B cell (primary cell): ENCODE data around the gene ADAMTS12. TPM values are rescaled to one million over a fixed set of nuclear protein-coding genes. Genes with fewer than 3 reads are reported as not detected.
"Not testable (repeated sequence)": the region's sequence is repeated elsewhere in the genome, so short reads cannot be mapped to it uniquely, and the experiment has no call there.

Experiments used
- ATAC-seq: fragments of 200-7000 bp; cut with Tn5 transposase; one replicate; pipeline ENCODE4 v1.10.0; 2021; ENCODE audit warnings: low read depth, mild to moderate bottlenecking, moderate number of reproducible peaks, moderate library complexity
- CTCF ChIA-PET: fragments of 350-600 bp; sonication (Branson Sonifier 250); formaldehyde crosslinking; loops from one replicate; lab custom pipeline; 2021; ENCODE audit warnings: antibody characterized with exemption, inconsistent platforms; lab: Charles Lee
- POLR2A ChIA-PET: fragments of 350-600 bp; sonication (Branson Sonifier 250); formaldehyde crosslinking; loops from one replicate; lab custom pipeline; 2021; ENCODE audit warnings: antibody characterized with exemption; lab: Charles Lee
- DNase-seq: peaks from one replicate; pipeline ENCODE4 v3.0.0; 2013
- H2AFZ ChIP-seq: 2 replicates; pipeline ENCODE4 v1.6.1; 2012; ENCODE audit warnings: mild to moderate bottlenecking, low read depth, low read length; ENCODE audit not compliant: insufficient read depth, poor library complexity, severe bottlenecking
- H3K27ac ChIP-seq, 2 donors: 1 replicate in 1 of 2; 2 replicates in 1 of 2; pipeline ENCODE4 v1.5.1; 2012 to 2013; ENCODE audit warnings: low read length in 2 of 2, mild to moderate bottlenecking in 2 of 2, moderate library complexity in 1 of 2
- H3K27me3 ChIP-seq, 4 experiments: fragments of 200-600 bp in 1 of 4; sonication (generic) in 1 of 4; replicated peaks in 1 of 4; 1 replicate in 2 of 4; 2 replicates in 2 of 4; pipeline versions ENCODE4 v1.6.1 to v1.7.0; 2013 to 2016; ENCODE audit warnings: low read length in 3 of 4, mild to moderate bottlenecking in 2 of 4, mixed read lengths in 1 of 4, moderate library complexity in 1 of 4; ENCODE audit not compliant: insufficient read depth in 4 of 4, control insufficient read depth in 3 of 4; ENCODE audit errors: control extremely low read depth in 1 of 4
- H3K36me3 ChIP-seq, 2 experiments: replicated peaks in 1 of 2; 1 replicate in 1 of 2; 2 replicates in 1 of 2; pipeline versions ENCODE4 v1.6.1 to v1.7.1; 2013; ENCODE audit warnings: low read length in 1 of 2; ENCODE audit not compliant: insufficient read depth in 2 of 2, control insufficient read depth in 1 of 2; ENCODE audit errors: control extremely low read depth in 1 of 2, extremely low read depth in 1 of 2
- H3K4me1 ChIP-seq, 2 donors: fragments of 200-600 bp in 1 of 2; sonication (generic) in 1 of 2; 1 replicate in 1 of 2; 2 replicates in 1 of 2; pipeline versions ENCODE4 v1.5.1 to v1.6.1; 2013 to 2017; ENCODE audit warnings: low read length in 2 of 2; ENCODE audit not compliant: control insufficient read depth in 2 of 2, insufficient read depth in 2 of 2
- H3K4me2 ChIP-seq: replicated peaks from 2 replicates; pipeline ENCODE3; 2012; ENCODE audit warnings: mild to moderate bottlenecking, low read depth, low read length; ENCODE audit not compliant: poor library complexity, severe bottlenecking
- H3K4me3 ChIP-seq, 5 experiments: fragments of 200-600 bp in 1 of 5; sonication (generic) in 1 of 5; 1 replicate in 3 of 5; 2 replicates in 2 of 5; pipeline versions ENCODE4 v1.5.1 to v1.7.0; 2011 to 2016; ENCODE audit warnings: low read length in 4 of 5, mild to moderate bottlenecking in 4 of 5, low read depth in 2 of 5, control low read depth in 1 of 5, moderate library complexity in 1 of 5; ENCODE audit not compliant: insufficient read depth in 1 of 5; ENCODE audit errors: control extremely low read depth in 1 of 5, extremely low read depth in 1 of 5
- H3K79me2 ChIP-seq: fragments of 200-600 bp; sonication (generic); one replicate; pipeline ENCODE4 v1.6.0; 2016; ENCODE audit warnings: low read length; ENCODE audit not compliant: control insufficient read depth, insufficient read depth
- H3K9ac ChIP-seq: fragments of 200-600 bp; sonication (generic); 2 replicates; pipeline ENCODE4 v1.6.1; 2017; ENCODE audit warnings: mild to moderate bottlenecking, low read length, moderate library complexity
- H3K9me3 ChIP-seq, 3 donors: one replicate each; pipeline versions ENCODE4 v1.6.1 to v1.7.1; 2013; ENCODE audit warnings: low read length in 2 of 3; ENCODE audit not compliant: control insufficient read depth in 2 of 3, insufficient read depth in 1 of 3; ENCODE audit errors: control extremely low read depth in 1 of 3
- H4K20me1 ChIP-seq: 2 replicates; pipeline ENCODE4 v1.6.0; 2012; ENCODE audit warnings: mild to moderate bottlenecking, low read length; ENCODE audit not compliant: insufficient read depth, control insufficient read depth, poor library complexity, severe bottlenecking
- H3K27ac Mint-ChIP-seq: one replicate; pipeline ENCODE4 v1.8.0; 2021; ENCODE audit warnings: mixed read lengths
- H3K27me3 Mint-ChIP-seq: one replicate; pipeline ENCODE4 v1.8.0; 2021; ENCODE audit warnings: mixed read lengths
- H3K4me1 Mint-ChIP-seq: one replicate; pipeline ENCODE4 v1.8.0; 2021; ENCODE audit warnings: mixed read lengths
- H3K4me3 Mint-ChIP-seq: one replicate; pipeline ENCODE4 v1.8.0; 2021; ENCODE audit warnings: mixed read lengths
- H3K9me3 Mint-ChIP-seq: one replicate; pipeline ENCODE4 v1.8.0; 2022; ENCODE audit warnings: mixed read lengths; ENCODE audit not compliant: insufficient read depth
- CTCF ChIP-seq: fragments of 200-600 bp; IDR thresholded peaks from one replicate; pipeline ENCODE4 v1.8.0; 2022; ENCODE audit warnings: antibody characterized with exemption, mild to moderate bottlenecking
- EZH2 ChIP-seq: IDR thresholded peaks from 2 replicates; pipeline ENCODE4 v1.6.1; 2012; ENCODE audit warnings: borderline replicate concordance, low read depth, mild to moderate bottlenecking, moderate library complexity, low read length; ENCODE audit not compliant: insufficient read depth, poor library complexity, severe bottlenecking
- WGBS: methylation state at CpG from one replicate; pipeline ENCODE4 v1.1.5; 2013; ENCODE audit warnings: missing lambda C conversion rate; ENCODE audit not compliant: insufficient coverage; 5-methylcytosine and 5-hydroxymethylcytosine counted together
- intact Hi-C: fragments of 100-400 bp; cut with micrococcal nuclease; formaldehyde crosslinking; loops from one replicate; pipeline ENCODE4 v1.10.0; 2022
- polyA plus RNA-seq: library from polyadenylated mRNA; depleted of rRNA; stranded (reverse); fragments of >200 nt; gene quantifications from 2 replicates; pipeline ENCODE4 v1.2.3, GENCODE V29; 2012
- total RNA-seq, 2 donors: library from RNA; stranded (reverse); fragments of 120-200 nt in 1 of 2; gene quantifications; 1 replicate in 1 of 2; 2 replicates in 1 of 2; pipeline versions ENCODE4 v1.2.3 to v1.2.4, GENCODE V29; 2013 to 2022

Gene ADAMTS12
- total and polyA plus RNA-seq, 2 donors (not counting 1 experiment from before 2014, with no cell fraction given) = not detected

GRCh38 chr5:33867241-33867640 is 24.5 kb downstream of the ADAMTS12 start:
- Mint-ChIP-seq H3K4me3 (no peak overlapping the region), H3K9me3 (peaks cover 4% of the 10 kb centered on the region), H3K27me3 (peaks cover under 1% of the 10 kb centered on the region), H3K4me1 (no peaks in the 10 kb centered on the region), H3K27ac (no peak overlapping the region)
- H3K4me1 ChIP-seq = no peaks in the 10 kb centered on the region
- no peak overlapping the region for H3K9ac ChIP-seq
- no peaks in the 10 kb centered on the region for H3K36me3 ChIP-seq
- H3K27ac ChIP-seq = no peak overlapping the region
- POLR2A ChIA-PET = no interaction called here
- no peak for ATAC-seq
- H3K4me2 ChIP-seq = no peak overlapping the region
- H4K20me1 ChIP-seq = no peaks in the 10 kb centered on the region
- intact Hi-C loops = no loop called here
- no peak overlapping the region for H3K4me3 ChIP-seq
- no peak for DNase-seq
- CTCF ChIA-PET = no interaction called here
- TF ChIP-seq CTCF = no peak
- TF ChIP-seq EZH2 = no peak
- no peaks in the 10 kb centered on the region for H3K79me2 ChIP-seq
- H2AFZ ChIP-seq = no peak overlapping the region
- no CpG with 5 or more reads among the region's 1 CpG for WGBS
- H3K9me3 ChIP-seq = peaks cover 0 to 10% (median 7%) of the 10 kb centered on the region in 3 donors
- H3K27me3 ChIP-seq = no peaks in the 10 kb centered on the region

DNA sequence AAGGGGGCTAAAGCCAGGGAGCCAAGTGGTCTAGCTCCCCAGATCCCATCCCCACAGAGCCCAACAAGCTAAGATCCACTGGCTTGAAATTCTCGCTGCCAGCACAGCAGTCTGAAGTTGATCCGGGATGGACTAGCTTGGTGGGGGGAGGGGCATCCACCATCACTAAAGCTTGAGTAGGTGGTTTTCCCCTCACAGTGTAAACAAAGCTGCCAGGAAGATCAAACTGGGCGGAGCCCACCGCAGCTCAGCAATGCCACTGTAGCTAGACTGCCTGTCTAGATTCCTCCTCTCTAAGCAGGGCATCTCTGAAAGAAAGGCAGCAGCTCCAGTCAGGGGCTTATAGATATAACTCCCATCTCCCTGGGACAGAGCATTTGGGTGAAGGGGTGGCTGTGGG is 32.6 kb downstream of the ADAMTS12 start:
- intact Hi-C loops, H3K4me1 ChIP-seq, H3K4me3 ChIP-seq, H3K79me2 ChIP-seq, ATAC-seq, POLR2A ChIA-PET, H3K27me3 ChIP-seq, H3K27ac Mint-ChIP-seq, H3K4me3 Mint-ChIP-seq, H3K4me2 ChIP-seq, H3K36me3 ChIP-seq, H4K20me1 ChIP-seq, H3K9me3 ChIP-seq, H3K27ac ChIP-seq, H3K4me1 Mint-ChIP-seq, H3K9me3 Mint-ChIP-seq, H3K9ac ChIP-seq, H2AFZ ChIP-seq: not testable (repeated sequence)
- DNase-seq = peak; percentile 8
- H3K27me3 Mint-ChIP-seq = peaks cover 31% of the 10 kb centered on the region
- 55% methylated on average over 2 of the region's 4 CpGs for WGBS
- CTCF ChIA-PET = interaction anchor here (0.5 kb wide), 1 partner anchor 53 kb away, joined by 3 read pairs; no protein-coding TSS in a partner anchor
